Glutamatergic neuron (in vitro differentiated cells): ENCODE measurements around the gene TBC1D22A. TPM values are rescaled to one million over a fixed set of nuclear protein-coding genes. Genes with fewer than 3 reads are reported as not detected.

Experiments used
- DNase-seq: peaks from one replicate; pipeline ENCODE4 v3.0.0; 2022
- H3K27ac Mint-ChIP-seq: one replicate; pipeline ENCODE4 v1.8.0; 2020; ENCODE audit warnings: mild to moderate bottlenecking, mixed read lengths, inconsistent platforms; ENCODE audit not compliant: unreplicated experiment
- H3K27me3 Mint-ChIP-seq: one replicate; pipeline ENCODE4 v1.8.0; 2020; ENCODE audit warnings: mild to moderate bottlenecking, moderate library complexity, mixed read lengths, inconsistent platforms; ENCODE audit not compliant: unreplicated experiment
- H3K36me3 Mint-ChIP-seq: one replicate; pipeline ENCODE4 v1.8.0; 2020; ENCODE audit warnings: mild to moderate bottlenecking, mixed read lengths, inconsistent platforms; ENCODE audit not compliant: unreplicated experiment
- H3K4me1 Mint-ChIP-seq: one replicate; pipeline ENCODE4 v1.8.0; 2020; ENCODE audit warnings: mild to moderate bottlenecking, low read depth, mixed read lengths, inconsistent platforms; ENCODE audit not compliant: unreplicated experiment
- H3K4me3 Mint-ChIP-seq: one replicate; pipeline ENCODE4 v1.8.0; 2020; ENCODE audit warnings: mild to moderate bottlenecking, mixed read lengths, inconsistent platforms; ENCODE audit not compliant: unreplicated experiment
- H3K9me3 Mint-ChIP-seq: one replicate; pipeline ENCODE4 v1.8.0; 2020; ENCODE audit warnings: mild to moderate bottlenecking, moderate library complexity, mixed read lengths, inconsistent platforms; ENCODE audit not compliant: unreplicated experiment
- total RNA-seq: library from RNA; stranded (reverse); fragmentation: NEBNext Ultra II Directional; extraction: Animal tissue kit (Norgen Biotek cat#: 25700); gene quantifications from one replicate; pipeline ENCODE4 v1.2.1, GENCODE V29; 2021; ENCODE audit not compliant: unreplicated experiment
- TF ChIP-seq, protein P1 (sequence below): fragments of 200-600 bp; sonication (generic); IDR thresholded peaks from one replicate; pipeline ENCODE4 v1.5.0; 2021; ENCODE audit not compliant: partially characterized antibody, unreplicated experiment

TBC1D22A gene
- total RNA-seq, 1 donor from 2014 or later, result 23.0 TPM

DNA sequence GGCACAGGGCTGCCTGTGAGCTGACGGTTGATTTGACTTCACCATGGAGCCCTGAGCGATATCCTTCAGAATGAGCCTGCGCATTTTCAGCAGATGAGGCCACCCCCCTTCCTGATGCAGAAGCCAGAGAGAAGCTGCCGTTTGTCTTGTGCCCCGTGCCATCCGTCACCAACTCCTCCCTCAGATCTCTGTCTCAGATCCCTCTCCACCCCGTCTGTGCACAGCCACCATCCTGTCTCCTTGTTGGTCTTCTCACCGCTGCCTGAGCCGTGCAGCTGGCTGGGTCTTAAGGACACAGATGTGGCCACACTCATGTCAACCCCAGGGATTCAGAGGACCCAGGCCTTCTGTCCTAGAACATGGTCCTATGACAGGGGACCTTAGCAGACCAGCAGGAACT is 293.9 kb downstream of the TBC1D22A start:
- Mint-ChIP-seq H3K9me3 (peaks cover 15% of the 10 kb centered on the region), H3K36me3 (peaks cover 4% of the 10 kb centered on the region), H3K27me3 (peaks cover 13% of the 10 kb centered on the region), H3K4me3 (no peak overlapping the region), H3K4me1 (peaks cover 20% of the 10 kb centered on the region), H3K27ac (no peak overlapping the region)
- TF ChIP-seq, protein P1, sequence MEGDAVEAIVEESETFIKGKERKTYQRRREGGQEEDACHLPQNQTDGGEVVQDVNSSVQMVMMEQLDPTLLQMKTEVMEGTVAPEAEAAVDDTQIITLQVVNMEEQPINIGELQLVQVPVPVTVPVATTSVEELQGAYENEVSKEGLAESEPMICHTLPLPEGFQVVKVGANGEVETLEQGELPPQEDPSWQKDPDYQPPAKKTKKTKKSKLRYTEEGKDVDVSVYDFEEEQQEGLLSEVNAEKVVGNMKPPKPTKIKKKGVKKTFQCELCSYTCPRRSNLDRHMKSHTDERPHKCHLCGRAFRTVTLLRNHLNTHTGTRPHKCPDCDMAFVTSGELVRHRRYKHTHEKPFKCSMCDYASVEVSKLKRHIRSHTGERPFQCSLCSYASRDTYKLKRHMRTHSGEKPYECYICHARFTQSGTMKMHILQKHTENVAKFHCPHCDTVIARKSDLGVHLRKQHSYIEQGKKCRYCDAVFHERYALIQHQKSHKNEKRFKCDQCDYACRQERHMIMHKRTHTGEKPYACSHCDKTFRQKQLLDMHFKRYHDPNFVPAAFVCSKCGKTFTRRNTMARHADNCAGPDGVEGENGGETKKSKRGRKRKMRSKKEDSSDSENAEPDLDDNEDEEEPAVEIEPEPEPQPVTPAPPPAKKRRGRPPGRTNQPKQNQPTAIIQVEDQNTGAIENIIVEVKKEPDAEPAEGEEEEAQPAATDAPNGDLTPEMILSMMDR, result no peak
- DNase-seq, result no peak

DNA sequence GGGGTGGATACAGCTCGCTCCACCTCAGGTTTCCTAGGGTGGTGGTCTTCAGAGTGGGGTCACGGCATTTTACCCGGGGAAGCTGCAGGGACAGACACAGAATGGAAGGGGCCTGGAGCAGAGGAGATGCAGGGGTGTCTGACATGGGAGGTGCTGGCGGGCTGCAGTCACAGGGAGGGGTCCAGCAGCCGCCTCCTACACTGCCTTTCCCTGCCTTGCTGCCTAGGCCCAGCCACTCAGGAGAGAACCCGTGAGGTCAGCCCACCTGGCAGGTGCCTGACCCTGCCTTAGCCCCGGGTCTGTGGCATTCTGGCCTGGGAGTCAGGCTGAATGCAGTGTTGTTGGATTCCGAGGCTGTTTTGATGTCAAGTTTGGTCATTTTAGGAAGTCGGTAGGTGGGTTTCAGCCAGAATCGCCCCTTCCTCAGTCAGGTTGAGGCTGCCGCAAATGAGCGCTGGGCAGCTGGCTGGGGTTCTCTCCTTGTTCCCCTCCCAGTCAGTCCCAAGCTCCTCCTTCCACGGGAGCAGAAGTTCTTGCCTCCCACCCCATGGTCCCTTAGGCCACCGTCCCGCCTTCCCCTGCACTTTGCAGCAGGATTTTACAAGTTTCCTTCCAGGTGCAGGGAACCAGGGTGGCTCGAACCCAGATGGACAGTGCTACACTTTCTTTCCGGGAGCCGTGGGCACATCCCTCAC is 294.5 kb downstream of the TBC1D22A start:
- Mint-ChIP-seq H3K27me3 (peaks cover 11% of the 10 kb centered on the region), H3K36me3 (peaks cover 6% of the 10 kb centered on the region), H3K9me3 (peaks cover 18% of the 10 kb centered on the region), H3K4me1 (peaks cover 16% of the 10 kb centered on the region), H3K4me3 (no peak overlapping the region), H3K27ac (no peak overlapping the region)
- TF ChIP-seq, protein P1, result no peak
- no peak for DNase-seq

DNA sequence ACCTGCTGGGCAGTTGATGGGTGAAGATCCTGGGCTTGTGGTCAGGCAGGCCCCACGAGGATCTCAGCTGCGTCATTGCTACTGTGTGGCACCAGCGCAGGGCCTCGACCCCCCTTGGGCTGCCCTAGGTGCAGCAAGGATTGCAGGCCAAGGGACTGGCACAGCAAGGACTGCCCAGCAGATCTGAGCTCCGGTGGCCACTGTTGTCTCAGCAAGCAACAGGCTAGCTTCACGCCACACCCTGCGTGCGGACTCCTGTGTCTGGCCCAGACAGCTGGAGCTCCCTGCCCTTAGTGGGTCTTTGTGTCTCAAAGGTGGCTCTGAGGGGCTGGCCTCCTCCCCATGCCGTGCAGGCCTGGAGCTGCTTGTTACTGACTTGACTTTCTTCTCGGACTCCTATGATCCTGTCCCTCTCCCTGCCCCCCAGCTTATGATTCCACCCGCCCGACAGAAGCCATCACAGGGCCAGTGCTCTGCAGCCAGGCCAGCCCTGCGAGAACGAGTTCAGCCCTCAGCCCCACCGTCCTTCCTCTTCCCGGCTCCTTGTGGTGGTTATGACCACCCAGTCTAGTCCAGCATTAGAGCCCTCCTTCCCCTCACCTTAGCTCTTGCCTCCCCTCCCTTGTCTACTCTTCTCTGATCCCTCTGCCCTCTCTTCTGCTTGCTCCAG is 295.6 kb downstream of the TBC1D22A start:
- Mint-ChIP-seq H3K27ac (no peak overlapping the region), H3K36me3 (peaks cover 11% of the 10 kb centered on the region), H3K4me3 (no peak overlapping the region), H3K9me3 (peaks cover 21% of the 10 kb centered on the region), H3K27me3 (peaks cover 19% of the 10 kb centered on the region), H3K4me1 (peaks cover 16% of the 10 kb centered on the region)
- TF ChIP-seq, protein P1, result no peak
- no peak for DNase-seq

DNA sequence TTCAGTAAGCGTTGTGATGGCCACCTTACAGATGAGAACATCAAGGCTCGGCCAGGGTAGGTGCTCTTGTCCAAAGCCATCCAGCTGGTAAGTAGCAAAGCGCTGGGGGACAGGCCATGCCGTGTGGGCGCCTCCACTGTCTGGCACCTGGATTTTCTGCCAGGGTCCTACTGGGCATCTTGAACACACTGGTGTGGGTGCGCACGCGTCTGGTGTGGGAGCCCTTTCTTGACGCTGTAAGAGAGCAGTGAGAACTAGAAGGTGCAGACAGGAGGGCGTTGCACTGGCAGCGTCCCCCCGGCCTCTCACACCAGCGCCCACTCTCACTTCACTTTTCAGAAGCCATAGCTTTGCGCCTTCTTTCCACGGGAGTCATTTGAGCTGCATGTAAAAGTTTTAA is 296.6 kb downstream of the TBC1D22A start:
- no peak for DNase-seq
- H3K4me3 Mint-ChIP-seq, result no peak overlapping the region
- H3K36me3 Mint-ChIP-seq, result peaks cover 11% of the 10 kb centered on the region
- H3K4me1 Mint-ChIP-seq, result peaks cover 9% of the 10 kb centered on the region
- peaks cover 20% of the 10 kb centered on the region for H3K9me3 Mint-ChIP-seq
- no peak overlapping the region for H3K27ac Mint-ChIP-seq
- TF ChIP-seq, protein P1, result no peak
- H3K27me3 Mint-ChIP-seq, result peaks cover 19% of the 10 kb centered on the region

DNA sequence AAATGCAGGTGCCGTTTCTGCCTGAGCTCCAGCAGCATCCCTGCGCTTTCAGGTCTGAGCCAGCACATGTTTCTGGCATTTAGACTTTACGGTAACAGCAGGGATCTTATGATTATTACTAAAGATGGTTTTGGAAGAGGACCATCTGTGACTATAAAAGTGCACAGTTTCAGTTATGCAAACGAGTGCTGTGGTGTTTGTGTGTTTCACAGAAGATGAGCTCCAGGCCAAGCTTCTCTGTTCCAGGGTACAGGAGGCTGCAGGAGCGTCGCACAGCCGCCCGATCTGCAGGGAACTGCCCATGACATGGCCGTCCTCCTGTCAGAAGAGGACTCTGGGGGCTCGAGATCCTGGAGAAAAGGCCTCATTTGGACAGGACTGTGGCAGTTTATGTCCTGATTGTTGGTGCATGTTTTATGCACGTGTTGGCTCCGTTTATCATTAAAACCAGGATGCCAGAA is 297.3 kb downstream of the TBC1D22A start:
- H3K9me3 Mint-ChIP-seq, result peaks cover 18% of the 10 kb centered on the region
- H3K36me3 Mint-ChIP-seq, result peaks cover 11% of the 10 kb centered on the region
- DNase-seq, result no peak
- H3K4me1 Mint-ChIP-seq, result peaks cover 9% of the 10 kb centered on the region
- H3K27me3 Mint-ChIP-seq, result peaks cover 19% of the 10 kb centered on the region
- H3K27ac Mint-ChIP-seq, result no peak overlapping the region
- TF ChIP-seq, protein P1, result no peak
- no peak overlapping the region for H3K4me3 Mint-ChIP-seq
